Breast epithelium (tissue), 3 donors: ENCODE results near the gene CENPM.

Source experiments
- CTCF ChIP-seq, 3 donors: fragments of 450-650 bp; IDR thresholded peaks; one replicate each; pipeline ENCODE4 v1.5.1; 2016 to 2017; ENCODE audit warnings: antibody characterized with exemption in 3 of 3, mild to moderate bottlenecking in 3 of 3, moderate library complexity in 3 of 3
- POLR2A ChIP-seq: fragments of 450-650 bp; IDR thresholded peaks from one replicate; pipeline ENCODE4 v1.6.1; 2016; ENCODE audit warnings: antibody characterized with exemption, mild to moderate bottlenecking, moderate library complexity

GRCh38 chr22:41932353-41932752, 14.6 kb downstream of the CENPM start:
- TF ChIP-seq CTCF (IDR thresholded peaks at IDR 0.05) = no peak
- no peak for TF ChIP-seq POLR2A
